Skeletal muscle satellite cell (primary cell): Measurements from ENCODE around the gene MEPCE.

Experiments
- H3K27me3 ChIP-seq: 2 replicates; pipeline ENCODE4 v1.7.0; 2013; ENCODE audit warnings: low read length; ENCODE audit not compliant: control insufficient read depth, insufficient read depth
- H3K36me3 ChIP-seq: 2 replicates; pipeline ENCODE4 v1.7.0; 2013; ENCODE audit warnings: mild to moderate bottlenecking, control low read depth, low read length; ENCODE audit not compliant: insufficient read depth
- H3K4me1 ChIP-seq: 2 replicates; pipeline ENCODE4 v1.7.0; 2013; ENCODE audit warnings: low read length; ENCODE audit not compliant: control insufficient read depth, insufficient read depth
- H3K4me2 ChIP-seq: 2 replicates; pipeline ENCODE4 v1.7.0; 2013; ENCODE audit warnings: mild to moderate bottlenecking, low read length
- H3K4me3 ChIP-seq: 2 replicates; pipeline ENCODE4 v1.7.0; 2013; ENCODE audit warnings: low read length
- H3K9ac ChIP-seq: 2 replicates; pipeline ENCODE4 v1.7.0; 2013; ENCODE audit warnings: mild to moderate bottlenecking, low read depth, low read length, moderate library complexity
- H3K9me3 ChIP-seq: replicated peaks from 2 replicates; pipeline ENCODE4 v1.7.0; 2013; ENCODE audit warnings: mild to moderate bottlenecking, control low read depth, low read length

Gene MEPCE

GRCh38 chr7:100394077-100394476 is 35.6 kb upstream of the MEPCE start:
- Histone ChIP-seq H3K36me3 (no peaks in the 10 kb centered on the region), H3K4me3 (no peak overlapping the region), H3K27me3 (peaks cover 55% of the 10 kb centered on the region), H3K4me1 (no peaks in the 10 kb centered on the region), H3K4me2 (no peak overlapping the region), H3K9me3 (no peaks in the 10 kb centered on the region), H3K9ac (no peak overlapping the region)

- H3K4me1 ChIP-seq = no peaks in the 10 kb centered on the region
- no peaks in the 10 kb centered on the region for H3K36me3 ChIP-seq
- no peak overlapping the region for H3K4me3 ChIP-seq
- H3K9ac ChIP-seq = no peak overlapping the region
- H3K4me2 ChIP-seq = no peak overlapping the region
- no peaks in the 10 kb centered on the region for H3K9me3 ChIP-seq
- H3K27me3 ChIP-seq = peaks cover 38% of the 10 kb centered on the region
Observed at GRCh38 chr7:100396421-100396982, 33.1 kb upstream of the MEPCE start.

- Histone ChIP-seq H3K4me1 (no peaks in the 10 kb centered on the region), H3K4me3 (no peak overlapping the region), H3K9me3 (no peaks in the 10 kb centered on the region), H3K36me3 (no peaks in the 10 kb centered on the region), H3K4me2 (no peak overlapping the region), H3K9ac (no peak overlapping the region), H3K27me3 (peaks cover 38% of the 10 kb centered on the region)
Observed at GRCh38 chr7:100397315-100398081, 32.1 kb upstream of the MEPCE start.

GRCh38 chr7:100398239-100398638 is 31.4 kb upstream of the MEPCE start:
- no peaks in the 10 kb centered on the region for H3K36me3 ChIP-seq

GRCh38 chr7:100400041-100400440 is 29.6 kb upstream of the MEPCE start:
- Histone ChIP-seq H3K27me3 (peaks cover 25% of the 10 kb centered on the region), H3K36me3 (no peaks in the 10 kb centered on the region), H3K4me2 (no peak overlapping the region), H3K9ac (no peak overlapping the region), H3K4me1 (no peaks in the 10 kb centered on the region), H3K9me3 (no peaks in the 10 kb centered on the region), H3K4me3 (no peak overlapping the region)

More at GRCh38 chr7:100398239-100398638, 31.4 kb upstream of the MEPCE start:
- Histone ChIP-seq H3K4me3 (no peak overlapping the region), H3K4me2 (no peak overlapping the region), H3K9me3 (no peaks in the 10 kb centered on the region), H3K9ac (no peak overlapping the region), H3K4me1 (no peaks in the 10 kb centered on the region), H3K27me3 (peaks cover 38% of the 10 kb centered on the region)

- Histone ChIP-seq H3K4me1 (no peaks in the 10 kb centered on the region), H3K9ac (no peak overlapping the region), H3K4me2 (no peak overlapping the region), H3K9me3 (no peaks in the 10 kb centered on the region), H3K27me3 (peaks cover 19% of the 10 kb centered on the region), H3K4me3 (no peak overlapping the region), H3K36me3 (no peaks in the 10 kb centered on the region)
Observed at GRCh38 chr7:100400656-100401055, 29.0 kb upstream of the MEPCE start.

- no peak overlapping the region for H3K4me2 ChIP-seq
- no peaks in the 10 kb centered on the region for H3K36me3 ChIP-seq
- peaks cover 19% of the 10 kb centered on the region for H3K27me3 ChIP-seq
- H3K4me3 ChIP-seq = no peak overlapping the region
- H3K9me3 ChIP-seq = no peaks in the 10 kb centered on the region
- H3K4me1 ChIP-seq = no peaks in the 10 kb centered on the region
- no peak overlapping the region for H3K9ac ChIP-seq
Observed at GRCh38 chr7:100401811-100402210, 27.8 kb upstream of the MEPCE start.

- Histone ChIP-seq H3K9me3 (no peaks in the 10 kb centered on the region), H3K4me1 (no peaks in the 10 kb centered on the region), H3K27me3 (peaks cover 19% of the 10 kb centered on the region), H3K9ac (no peak overlapping the region), H3K36me3 (no peaks in the 10 kb centered on the region), H3K4me2 (no peak overlapping the region), H3K4me3 (no peak overlapping the region)
Observed at GRCh38 chr7:100402241-100402640, 27.4 kb upstream of the MEPCE start.

GRCh38 chr7:100406767-100407166 is 22.9 kb upstream of the MEPCE start:
- Histone ChIP-seq H3K4me3 (no peak overlapping the region), H3K36me3 (no peaks in the 10 kb centered on the region), H3K4me1 (no peaks in the 10 kb centered on the region), H3K9me3 (no peaks in the 10 kb centered on the region), H3K4me2 (no peak overlapping the region), H3K27me3 (peaks cover 26% of the 10 kb centered on the region), H3K9ac (no peak overlapping the region)

- H3K4me1 ChIP-seq = no peaks in the 10 kb centered on the region
- H3K9ac ChIP-seq = no peak overlapping the region
- H3K4me3 ChIP-seq = no peak overlapping the region
- peaks cover 21% of the 10 kb centered on the region for H3K27me3 ChIP-seq
- H3K4me2 ChIP-seq = no peak overlapping the region
- no peaks in the 10 kb centered on the region for H3K36me3 ChIP-seq
- H3K9me3 ChIP-seq = no peaks in the 10 kb centered on the region
Observed at GRCh38 chr7:100407285-100408180, 22.1 kb upstream of the MEPCE start.

GRCh38 chr7:100411101-100411500 is 18.5 kb upstream of the MEPCE start:
- Histone ChIP-seq H3K4me2 (no peak overlapping the region), H3K36me3 (no peaks in the 10 kb centered on the region), H3K4me3 (no peak overlapping the region), H3K27me3 (peaks cover 21% of the 10 kb centered on the region), H3K9ac (no peak overlapping the region), H3K9me3 (no peaks in the 10 kb centered on the region), H3K4me1 (no peaks in the 10 kb centered on the region)
